ENCODE results near the gene ITPRID1. TPM values are rescaled to one million over a fixed set of nuclear protein-coding genes. Genes with fewer than 3 reads are reported as not detected.

The ITPRID1 gene
- polyA plus RNA-seq, 1 donor (not counting 4 experiments of a cell fraction or from before 2014, with no cell fraction given): not detected

DNA sequence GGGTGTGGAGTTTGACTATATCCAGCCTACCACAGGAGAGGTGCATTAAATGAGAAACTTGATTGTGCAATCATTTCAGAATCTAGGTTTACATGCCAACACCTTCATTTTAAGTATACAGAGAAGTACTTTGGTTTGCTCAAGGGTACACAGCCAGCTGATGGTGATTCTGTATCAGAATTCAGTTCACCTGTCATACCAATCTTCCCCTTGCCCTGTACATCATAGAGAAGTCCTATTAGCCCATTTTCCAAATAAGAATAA, 138.1 kb downstream of the ITPRID1 start:
- peaks cover 8% of the 10 kb centered on the region for H3K4me1 ChIP-seq (ENCODE audit: control insufficient read depth, extremely low read depth, insufficient read depth, low read length)
- no peaks in the 10 kb centered on the region for H3K9me3 ChIP-seq (ENCODE audit: control insufficient read depth, low read depth, low read length)
- no peaks in the 10 kb centered on the region for H3K27me3 ChIP-seq (ENCODE audit: control insufficient read depth, extremely low read depth, insufficient read depth, low read length)
- FAIRE-seq: no peak
- no peak overlapping the region for H3K27ac ChIP-seq (ENCODE audit: control insufficient read depth, insufficient read depth, low read length)
- dilution Hi-C loops (cut with MboI; ENCODE audit: extremely low pct_ligation_motif_present, low sequenced_read_pairs): no loop called here
- no peaks in the 10 kb centered on the region for H3K79me2 ChIP-seq (ENCODE audit: control insufficient read depth, insufficient read depth, low read length)
- no peak overlapping the region for H3K9ac ChIP-seq (ENCODE audit: control insufficient read depth, extremely low read depth, insufficient read depth, low read length)
- H3K4me3 ChIP-seq (ENCODE audit: control insufficient read depth in 2 of 3, extremely low read depth in 1 of 3, insufficient read depth in 2 of 3, low read depth in 1 of 3, low read length in 3 of 3): no peak overlapping the region
- H4K20me1 ChIP-seq (ENCODE audit: control insufficient read depth, extremely low read depth, insufficient read depth, low read length): no peaks in the 10 kb centered on the region
- H3K9me1 ChIP-seq (ENCODE audit: control insufficient read depth, extremely low read depth, insufficient read depth, low read length): no peaks in the 10 kb centered on the region
- no peak overlapping the region for H2AFZ ChIP-seq (ENCODE audit: control insufficient read depth, low read length)
- H3K36me3 ChIP-seq (ENCODE audit: control insufficient read depth in 2 of 2, extremely low read depth in 1 of 2, insufficient read depth in 2 of 2, low read length in 2 of 2): no peaks in the 10 kb centered on the region
- TF ChIP-seq EZH2 (IDR thresholded peaks at IDR 0.05; ENCODE audit: low read length): no peak
- TF ChIP-seq, protein P1, sequence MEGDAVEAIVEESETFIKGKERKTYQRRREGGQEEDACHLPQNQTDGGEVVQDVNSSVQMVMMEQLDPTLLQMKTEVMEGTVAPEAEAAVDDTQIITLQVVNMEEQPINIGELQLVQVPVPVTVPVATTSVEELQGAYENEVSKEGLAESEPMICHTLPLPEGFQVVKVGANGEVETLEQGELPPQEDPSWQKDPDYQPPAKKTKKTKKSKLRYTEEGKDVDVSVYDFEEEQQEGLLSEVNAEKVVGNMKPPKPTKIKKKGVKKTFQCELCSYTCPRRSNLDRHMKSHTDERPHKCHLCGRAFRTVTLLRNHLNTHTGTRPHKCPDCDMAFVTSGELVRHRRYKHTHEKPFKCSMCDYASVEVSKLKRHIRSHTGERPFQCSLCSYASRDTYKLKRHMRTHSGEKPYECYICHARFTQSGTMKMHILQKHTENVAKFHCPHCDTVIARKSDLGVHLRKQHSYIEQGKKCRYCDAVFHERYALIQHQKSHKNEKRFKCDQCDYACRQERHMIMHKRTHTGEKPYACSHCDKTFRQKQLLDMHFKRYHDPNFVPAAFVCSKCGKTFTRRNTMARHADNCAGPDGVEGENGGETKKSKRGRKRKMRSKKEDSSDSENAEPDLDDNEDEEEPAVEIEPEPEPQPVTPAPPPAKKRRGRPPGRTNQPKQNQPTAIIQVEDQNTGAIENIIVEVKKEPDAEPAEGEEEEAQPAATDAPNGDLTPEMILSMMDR (optimal IDR thresholded peaks at IDR 0.05 in 1 of 3, IDR thresholded peaks at IDR 0.05 in 1 of 3, conservative IDR thresholded peaks at IDR 0.05 in 1 of 3; ENCODE audit: extremely low read depth in 1 of 3, insufficient read depth in 2 of 3, low read length in 3 of 3): no peak
- DNase-seq (ENCODE audit: low read depth, low spot score): no peak
- H3K4me2 ChIP-seq (ENCODE audit: control insufficient read depth, extremely low read depth, insufficient read depth, low read depth, low read length): no peak overlapping the region

DNA sequence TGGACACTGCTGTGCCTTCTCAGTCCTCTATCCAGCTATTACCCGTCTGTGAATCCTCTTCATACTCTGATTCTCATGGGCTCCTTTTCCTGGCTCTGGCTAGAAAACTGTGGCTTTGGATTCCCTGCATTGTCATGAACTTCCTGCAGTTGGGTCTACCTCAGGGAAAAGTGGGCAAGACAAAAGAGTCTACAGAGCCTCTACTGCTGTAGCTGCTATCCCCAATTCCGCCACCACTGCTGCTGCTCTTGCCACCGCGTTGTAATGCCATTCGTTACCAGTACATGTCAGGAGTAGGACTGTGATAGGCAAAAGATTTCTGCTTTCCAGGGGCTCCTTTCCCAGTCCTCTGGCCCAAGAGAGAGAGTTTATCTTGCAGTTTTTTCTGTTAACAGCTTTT, 149.2 kb downstream of the ITPRID1 start:
- Histone ChIP-seq H2AFZ (ENCODE audit: control insufficient read depth, low read length) (no peak overlapping the region), H3K9me3 (ENCODE audit: control insufficient read depth, low read depth, low read length) (no peaks in the 10 kb centered on the region), H3K4me3 (ENCODE audit: control insufficient read depth in 2 of 3, extremely low read depth in 1 of 3, insufficient read depth in 2 of 3, low read depth in 1 of 3, low read length in 3 of 3) (no peak overlapping the region), H3K4me2 (ENCODE audit: control insufficient read depth, extremely low read depth, insufficient read depth, low read depth, low read length) (no peak overlapping the region), H3K79me2 (ENCODE audit: control insufficient read depth, insufficient read depth, low read length) (no peaks in the 10 kb centered on the region), H3K9ac (ENCODE audit: control insufficient read depth, extremely low read depth, insufficient read depth, low read length) (no peak overlapping the region), H3K36me3 (ENCODE audit: control insufficient read depth in 2 of 2, extremely low read depth in 1 of 2, insufficient read depth in 2 of 2, low read length in 2 of 2) (no peaks in the 10 kb centered on the region), H3K27me3 (ENCODE audit: control insufficient read depth, extremely low read depth, insufficient read depth, low read length) (no peaks in the 10 kb centered on the region), H3K4me1 (ENCODE audit: control insufficient read depth, extremely low read depth, insufficient read depth, low read length) (no peaks in the 10 kb centered on the region), H3K27ac (ENCODE audit: control insufficient read depth, insufficient read depth, low read length) (no peak overlapping the region), H3K9me1 (ENCODE audit: control insufficient read depth, extremely low read depth, insufficient read depth, low read length) (no peaks in the 10 kb centered on the region), H4K20me1 (ENCODE audit: control insufficient read depth, extremely low read depth, insufficient read depth, low read length) (no peaks in the 10 kb centered on the region)
- TF ChIP-seq, protein P1 (optimal IDR thresholded peaks at IDR 0.05 in 1 of 3, IDR thresholded peaks at IDR 0.05 in 1 of 3, conservative IDR thresholded peaks at IDR 0.05 in 1 of 3; ENCODE audit: extremely low read depth in 1 of 3, insufficient read depth in 2 of 3, low read length in 3 of 3): peak in 2 of 3 experiments; percentile 8 to 27
- no peak for TF ChIP-seq EZH2 (IDR thresholded peaks at IDR 0.05; ENCODE audit: low read length)
- no peak for FAIRE-seq
- DNase-seq (ENCODE audit: low read depth, low spot score): no peak
- dilution Hi-C loops (cut with MboI; ENCODE audit: extremely low pct_ligation_motif_present, low sequenced_read_pairs): no loop called here

Measured in keratinocyte (primary cell).